ENCODE results near the gene CHAD. TPM values are rescaled to one million over a fixed set of nuclear protein-coding genes. Genes with fewer than 3 reads are reported as not detected.

CHAD gene
- total RNA-seq, 2 experiments from 2014 or later, result not detected

GRCh38 chr17:50482110-50482509, 13.4 kb upstream of the CHAD start:
- TF ChIP-seq CTCF (IDR thresholded peaks at IDR 0.05), result no peak
- POLR2A ChIA-PET, result interaction anchor here (0.5 to 0.7 kb wide), 2 partner anchors 11 to 222 kb away, joined by 3 read pairs; no protein-coding TSS in a partner anchor
- no peaks in the 10 kb centered on the region for H3K27me3 Mint-ChIP-seq
- H3K36me3 Mint-ChIP-seq (ENCODE audit: low read depth), result peaks cover 24% of the 10 kb centered on the region
- ATAC-seq (no peak), DNase-seq (no peak)
- intact Hi-C loops (cut with micrococcal nuclease), result loop anchor here (5.0 to 10.0 kb wide), 2 partner anchors 60 to 143 kb away; no protein-coding TSS in a partner anchor
- H3K27ac Mint-ChIP-seq, result no peak overlapping the region
- no peak overlapping the region for H3K4me3 Mint-ChIP-seq
- CTCF ChIA-PET, result interaction anchor here (0.8 to 7.7 kb wide), 12 partner anchors 21 to 222 kb away, joined by 3 to 57 read pairs (median 4); partner anchors contain the start of gene EPN3
- peaks cover 22% of the 10 kb centered on the region for H3K4me1 Mint-ChIP-seq (ENCODE audit: low read depth)
- no peaks in the 10 kb centered on the region for H3K9me3 Mint-ChIP-seq

- Mint-ChIP-seq H3K36me3 (ENCODE audit: low read depth) (peaks cover 24% of the 10 kb centered on the region), H3K27me3 (no peaks in the 10 kb centered on the region), H3K9me3 (no peaks in the 10 kb centered on the region), H3K4me1 (ENCODE audit: low read depth) (peaks cover 22% of the 10 kb centered on the region), H3K4me3 (no peak overlapping the region), H3K27ac (no peak overlapping the region)
- TF ChIP-seq CTCF (IDR thresholded peaks at IDR 0.05), result no peak
- no peak for DNase-seq
- POLR2A ChIA-PET, result interaction anchor here (0.5 kb wide), 1 partner anchor 222 kb away, joined by 3 read pairs; no protein-coding TSS in a partner anchor
- intact Hi-C loops (cut with micrococcal nuclease), result loop anchor here (5.0 to 10.0 kb wide), 2 partner anchors 61 to 143 kb away; no protein-coding TSS in a partner anchor
- CTCF ChIA-PET, result interaction anchor here (0.9 to 7.7 kb wide), 10 partner anchors 21 to 223 kb away, joined by 3 to 57 read pairs (median 4); partner anchors contain the start of gene EPN3
- no peak for ATAC-seq
Measured at GRCh38 chr17:50481648-50482047, 13.0 kb upstream of the CHAD start.

- ChIA-PET POLR2A (no interaction called here), CTCF (interaction anchor here (0.9 to 7.7 kb wide), 6 partner anchors 22 to 224 kb away, joined by 3 to 57 read pairs (median 8); no protein-coding TSS in a partner anchor)
- DNase-seq (no peak), ATAC-seq (no peak)
- intact Hi-C loops (cut with micrococcal nuclease), result loop anchor here (5.0 to 10.0 kb wide), 2 partner anchors 61 to 144 kb away; no protein-coding TSS in a partner anchor
- no peak overlapping the region for H3K4me3 Mint-ChIP-seq
- H3K9me3 Mint-ChIP-seq, result no peaks in the 10 kb centered on the region
- peaks cover 22% of the 10 kb centered on the region for H3K4me1 Mint-ChIP-seq (ENCODE audit: low read depth)
- no peak for TF ChIP-seq CTCF (IDR thresholded peaks at IDR 0.05)
- H3K27me3 Mint-ChIP-seq, result peaks cover 3% of the 10 kb centered on the region
- no peak overlapping the region for H3K27ac Mint-ChIP-seq
- H3K36me3 Mint-ChIP-seq (ENCODE audit: low read depth), result peaks cover 23% of the 10 kb centered on the region
Measured at GRCh38 chr17:50480854-50481490, 12.3 kb upstream of the CHAD start.

- DNase-seq (no peak), ATAC-seq (no peak)
- H3K36me3 Mint-ChIP-seq (ENCODE audit: low read depth), result peaks cover 21% of the 10 kb centered on the region
- H3K27me3 Mint-ChIP-seq, result peaks cover 3% of the 10 kb centered on the region
- peaks cover 22% of the 10 kb centered on the region for H3K4me1 Mint-ChIP-seq (ENCODE audit: low read depth)
- intact Hi-C loops (cut with micrococcal nuclease), result loop anchor here (5.0 to 10.0 kb wide), 2 partner anchors 62 to 145 kb away; no protein-coding TSS in a partner anchor
- H3K27ac Mint-ChIP-seq, result no peak overlapping the region
- peak overlapping the region; percentile 89 for H3K4me3 Mint-ChIP-seq
- TF ChIP-seq CTCF (IDR thresholded peaks at IDR 0.05), result no peak
- POLR2A ChIA-PET, result interaction anchor here (0.7 to 2.9 kb wide), 9 partner anchors 12 to 98 kb away, joined by 3 to 15 read pairs (median 4); partner anchors contain the start of genes CACNA1G, CHAD and LRRC59
- CTCF ChIA-PET, result interaction anchor here (0.8 to 4.1 kb wide), 13 partner anchors 18 to 180 kb away, joined by 3 to 40 read pairs (median 5); partner anchors contain the start of gene CACNA1G
- H3K9me3 Mint-ChIP-seq, result no peaks in the 10 kb centered on the region
Measured at GRCh38 chr17:50480142-50480764, 11.6 kb upstream of the CHAD start.
